GM21717 (cell line): ENCODE results near the gene FEM1A.
"Not testable (repeated sequence)": the region's sequence is repeated elsewhere in the genome, so short reads cannot be mapped to it uniquely, and the experiment has no call there.

Experiments
- ATAC-seq: cut with Tn5 transposase; IDR thresholded peaks from one replicate; pipeline ENCODE4 v1.9.1; 2021; ENCODE audit warnings: mild to moderate bottlenecking, moderate library complexity; ENCODE audit not compliant: unreplicated experiment

The FEM1A gene

DNA sequence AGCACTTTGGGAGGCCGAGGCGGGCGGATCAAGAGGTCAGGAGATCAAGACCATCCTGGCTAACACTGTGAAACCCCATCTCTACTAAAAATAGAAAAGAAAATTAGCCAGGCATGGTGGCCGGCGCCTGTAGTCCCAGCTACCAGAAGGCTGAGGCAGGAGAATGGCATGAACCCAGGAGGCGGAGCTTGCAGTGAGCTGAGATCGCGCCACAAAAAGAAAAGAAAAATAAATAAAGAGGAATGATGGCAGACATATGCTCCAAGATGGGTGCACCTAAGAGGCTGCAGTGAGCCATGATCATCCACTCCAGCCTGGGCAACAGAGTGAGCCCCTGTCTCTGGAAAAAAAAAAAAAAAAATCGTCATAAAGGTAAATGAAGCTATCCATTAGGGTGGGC, 54.4 kb downstream of the FEM1A start:
- not testable (repeated sequence) for ATAC-seq

DNA sequence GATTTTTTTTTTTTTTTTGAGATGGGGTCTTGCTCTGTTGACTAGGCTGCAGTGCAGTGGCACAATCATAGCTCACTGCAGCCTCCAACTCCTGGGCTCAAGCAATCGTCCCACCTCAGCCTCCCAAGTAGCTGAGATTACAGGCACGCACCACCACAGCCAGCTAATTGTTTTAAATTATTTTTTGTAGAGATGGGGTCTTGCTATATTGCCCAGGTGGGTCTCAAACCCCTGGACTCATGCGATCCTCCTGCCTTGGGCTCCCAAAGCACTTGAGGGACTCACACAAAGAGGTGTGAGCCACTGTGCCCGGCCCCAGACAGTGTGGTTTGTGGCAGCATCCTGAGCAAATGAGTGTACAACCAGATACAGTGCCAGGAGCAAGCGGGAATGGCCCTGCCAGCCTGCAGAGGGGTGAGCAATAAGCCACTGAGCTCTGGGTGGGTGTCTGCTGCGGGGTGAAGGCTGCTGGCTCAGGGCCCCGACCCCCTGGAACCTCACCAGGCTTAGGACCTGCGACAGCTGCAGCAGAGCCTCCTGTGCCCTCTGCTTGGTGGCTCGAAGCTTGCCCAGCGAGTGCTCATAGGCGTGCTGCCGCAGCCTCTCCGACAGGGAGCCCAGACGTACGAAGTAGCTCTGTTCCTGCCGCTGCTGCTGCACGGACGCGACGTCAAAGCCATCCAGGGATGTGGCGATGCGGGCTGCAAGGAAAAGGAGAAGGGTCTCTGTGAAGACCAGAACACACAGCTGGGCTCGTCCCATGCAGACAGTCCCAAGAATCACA, 55.8 kb downstream of the FEM1A start:
- no peak for ATAC-seq

- no peak for ATAC-seq
These were observed 57.5 kb downstream of the FEM1A start for GRCh38 chr19:4849019-4849418.
